Prostate gland (tissue), 2 donors: Measurements from ENCODE around the gene GPR183.

Experiments
- CTCF ChIP-seq, 4 experiments: fragments of 200-600 bp in 2 of 4; fragments of 450-650 bp in 2 of 4; sonication (generic) in 2 of 4; IDR thresholded peaks; 1 replicate in 3 of 4; 2 replicates in 1 of 4; pipeline ENCODE4 v1.5.1; 2016 to 2019; ENCODE audit warnings: antibody characterized with exemption in 4 of 4, mild to moderate bottlenecking in 2 of 4, moderate library complexity in 2 of 4
- POLR2A ChIP-seq: fragments of 450-650 bp; IDR thresholded peaks from one replicate; pipeline ENCODE4 v1.6.1; 2016; ENCODE audit warnings: antibody characterized with exemption, mild to moderate bottlenecking

- TF ChIP-seq POLR2A: no peak
- TF ChIP-seq CTCF (IDR thresholded peaks at IDR 0.05): no peak
These were observed 48.2 kb upstream of the GPR183 start for GRCh38 chr13:99355267-99356011.
